22Rv1 (cell line): ENCODE results near the gene CROCC2.

Experiments used
- H3K27ac ChIP-seq: fragments of 450-650 bp; 2 replicates; pipeline ENCODE4 v1.5.1; 2017
- ZFX ChIP-seq: fragments of 450-650 bp; IDR thresholded peaks from 2 replicates; pipeline ENCODE4 v1.6.1; 2017; ENCODE audit warnings: antibody characterized with exemption, borderline replicate concordance
- TF ChIP-seq, protein P1 (sequence below): fragments of 450-650 bp; IDR thresholded peaks from 2 replicates; pipeline ENCODE4 v1.5.1; 2017; ENCODE audit warnings: mild to moderate bottlenecking

CROCC2 gene

GRCh38 chr2:241029599-241030332, 123.6 kb downstream of the CROCC2 start:
- TF ChIP-seq, protein P1, sequence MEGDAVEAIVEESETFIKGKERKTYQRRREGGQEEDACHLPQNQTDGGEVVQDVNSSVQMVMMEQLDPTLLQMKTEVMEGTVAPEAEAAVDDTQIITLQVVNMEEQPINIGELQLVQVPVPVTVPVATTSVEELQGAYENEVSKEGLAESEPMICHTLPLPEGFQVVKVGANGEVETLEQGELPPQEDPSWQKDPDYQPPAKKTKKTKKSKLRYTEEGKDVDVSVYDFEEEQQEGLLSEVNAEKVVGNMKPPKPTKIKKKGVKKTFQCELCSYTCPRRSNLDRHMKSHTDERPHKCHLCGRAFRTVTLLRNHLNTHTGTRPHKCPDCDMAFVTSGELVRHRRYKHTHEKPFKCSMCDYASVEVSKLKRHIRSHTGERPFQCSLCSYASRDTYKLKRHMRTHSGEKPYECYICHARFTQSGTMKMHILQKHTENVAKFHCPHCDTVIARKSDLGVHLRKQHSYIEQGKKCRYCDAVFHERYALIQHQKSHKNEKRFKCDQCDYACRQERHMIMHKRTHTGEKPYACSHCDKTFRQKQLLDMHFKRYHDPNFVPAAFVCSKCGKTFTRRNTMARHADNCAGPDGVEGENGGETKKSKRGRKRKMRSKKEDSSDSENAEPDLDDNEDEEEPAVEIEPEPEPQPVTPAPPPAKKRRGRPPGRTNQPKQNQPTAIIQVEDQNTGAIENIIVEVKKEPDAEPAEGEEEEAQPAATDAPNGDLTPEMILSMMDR, result no peak
- TF ChIP-seq ZFX, result no peak

DNA sequence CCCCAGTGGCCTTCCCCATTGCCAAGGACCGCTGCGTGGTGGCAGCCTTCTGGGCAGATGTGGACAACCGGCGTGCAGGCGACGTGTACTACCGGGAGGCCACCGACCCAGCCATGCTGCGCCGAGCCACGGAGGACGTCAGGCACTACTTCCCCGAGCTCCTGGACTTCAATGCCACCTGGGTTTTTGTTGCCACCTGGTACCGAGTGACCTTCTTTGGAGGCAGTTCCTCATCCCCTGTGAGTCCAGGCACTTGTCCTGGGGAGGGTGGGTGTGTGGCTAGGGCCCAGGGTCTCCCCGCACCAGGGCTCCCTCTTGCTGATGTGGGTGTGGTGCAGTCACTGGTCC, 124.2 kb downstream of the CROCC2 start:
- no peak overlapping the region for H3K27ac ChIP-seq
- no peak for TF ChIP-seq ZFX
- TF ChIP-seq, protein P1, result no peak

More at GRCh38 chr2:241029599-241030332, 123.6 kb downstream of the CROCC2 start:
- H3K27ac ChIP-seq, result no peak overlapping the region

GRCh38 chr2:241030883-241031282, 124.7 kb downstream of the CROCC2 start:
- no peak overlapping the region for H3K27ac ChIP-seq
- no peak for TF ChIP-seq ZFX
- TF ChIP-seq, protein P1, result no peak

DNA sequence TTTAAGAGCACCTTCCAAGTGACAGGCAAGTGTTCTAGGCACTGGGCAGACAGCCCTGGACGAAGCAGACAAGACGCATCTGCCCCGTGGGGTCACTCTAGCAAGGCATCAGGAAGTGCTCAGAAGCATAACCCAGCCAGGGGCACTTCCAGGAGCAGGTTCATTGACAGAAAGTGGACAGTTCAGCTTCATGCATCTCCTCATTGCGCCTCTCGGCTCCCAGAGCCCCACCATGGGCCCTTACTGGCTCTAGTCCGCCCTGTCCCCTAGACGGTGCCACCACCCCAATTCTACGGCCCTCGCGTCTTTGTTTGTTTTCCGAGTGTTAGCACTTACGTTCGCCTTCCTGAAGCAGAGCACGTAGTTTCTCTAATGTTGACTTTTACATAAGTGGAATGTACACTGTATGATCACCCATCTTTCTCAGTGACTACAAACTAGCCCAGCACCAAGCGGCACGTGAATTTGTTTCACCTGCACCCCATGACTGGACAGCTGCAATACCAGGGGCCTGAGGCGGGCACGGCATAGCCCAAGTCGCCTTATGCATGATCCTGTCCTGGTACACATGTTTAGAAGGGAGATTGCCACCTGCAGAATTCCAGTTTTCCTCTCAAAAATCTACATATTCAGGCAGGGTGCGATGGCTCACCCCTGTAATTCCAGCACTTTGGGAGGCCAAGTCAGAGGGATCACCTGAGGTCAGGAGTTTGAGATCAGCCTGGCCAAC, 125.5 kb downstream of the CROCC2 start:
- no peak overlapping the region for H3K27ac ChIP-seq
- TF ChIP-seq ZFX, result no peak
- TF ChIP-seq, protein P1, result no peak

GRCh38 chr2:241033336-241033987, 127.3 kb downstream of the CROCC2 start:
- no peak for TF ChIP-seq ZFX
- TF ChIP-seq, protein P1, result no peak
- no peak overlapping the region for H3K27ac ChIP-seq

DNA sequence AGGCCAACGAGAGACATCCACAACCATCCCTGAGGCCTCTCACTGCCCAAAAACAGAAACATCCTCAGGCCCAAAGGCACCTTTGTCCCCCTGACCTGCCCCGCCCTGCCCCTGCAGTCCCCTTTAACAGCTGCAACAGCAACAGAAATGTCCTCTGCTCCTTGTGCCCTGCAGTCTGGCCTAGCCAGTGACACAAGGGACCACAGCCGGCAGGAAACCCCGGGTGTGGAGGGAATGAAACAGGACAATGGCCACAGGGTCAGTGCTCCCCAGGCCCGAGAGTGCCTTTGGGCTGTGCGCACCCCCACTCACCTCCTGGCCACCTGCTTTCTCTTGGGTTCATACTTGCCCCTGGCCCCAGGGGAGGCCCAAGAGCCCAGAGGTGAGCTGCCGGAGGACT, 127.9 kb downstream of the CROCC2 start:
- H3K27ac ChIP-seq, result no peak overlapping the region
- TF ChIP-seq ZFX, result no peak
- TF ChIP-seq, protein P1, result no peak
